Bladder microvascular endothelial cell (primary cell): ENCODE data around the gene DAZAP1. TPM values are rescaled to one million over a fixed set of nuclear protein-coding genes. Genes with fewer than 3 reads are reported as not detected.

Source experiments
- total RNA-seq: library from RNA; depleted of rRNA; stranded (reverse); fragments of >200 nt; gene quantifications from 2 replicates; pipeline ENCODE4 v1.2.3, GENCODE V29; 2014

DAZAP1 gene
- total RNA-seq = 61.4 and 81.4 TPM in 2 replicates

GRCh38 chr19:1407528-1408299, at the start of gene DAZAP1:
TSS of gene DAZAP1 (plus strand) at chr19:1407586. CDS start at chr19:1407774, 188 bp downstream.

GRCh38 chr19:1383312-1384084, 23.9 kb upstream of the DAZAP1 start, which contains the start of gene NDUFS7:
TSS of gene NDUFS7 (plus strand) at chr19:1383907. CDS start at chr19:1383927, 20 bp downstream.

GRCh38 chr19:1401138-1401888, 6.1 kb upstream of the DAZAP1 start, which contains the start of gene GAMT:
TSS of gene GAMT (minus strand) at chr19:1401542. CDS start at chr19:1401476, 66 bp downstream.

GRCh38 chr19:1438035-1438932, 30.9 kb downstream of the DAZAP1 start, which contains the start of gene RPS15:
TSS of gene RPS15 (plus strand) at chr19:1438396. CDS start at chr19:1438426, 30 bp downstream.

GRCh38 chr19:1449467-1450442, 42.4 kb downstream of the DAZAP1 start, which contains the start of gene APC2:
TSS of gene APC2 (plus strand) at chr19:1450121. CDS start at chr19:1453002, 2,881 bp downstream.

GRCh38 chr19:1478934-1479707, 71.7 kb downstream of the DAZAP1 start, which contains the start of gene C19orf25:
TSS of gene C19orf25 (minus strand) at chr19:1479215. CDS start at chr19:1478903, 312 bp downstream.

Other genes starting within 250 kb of the DAZAP1 start
- 29.0 and 60.5 TPM in 2 replicates for gene SBNO2, start 233.3 kb upstream of the DAZAP1 start, total RNA-seq
- gene STK11, start 201.8 kb upstream of the DAZAP1 start, total RNA-seq = 87.0 and 87.3 TPM in 2 replicates
- gene CBARP, start 169.6 kb upstream of the DAZAP1 start, total RNA-seq = 0.81 and 3.0 TPM in 2 replicates
- gene ATP5F1D, start 165.8 kb upstream of the DAZAP1 start, total RNA-seq = 31.1 and 39.6 TPM in 2 replicates
- 9.9 and 15.6 TPM in 2 replicates for gene MIDN, start 159.0 kb upstream of the DAZAP1 start, total RNA-seq
- gene CIRBP, start 138.3 kb upstream of the DAZAP1 start, total RNA-seq = 65.4 and 95.7 TPM in 2 replicates
- 13.4 and 18.3 TPM in 2 replicates for gene FAM174C, start 132.1 kb upstream of the DAZAP1 start, total RNA-seq
- 0.19 TPM in 1 of 2 replicates, not detected in the other for gene EFNA2, start 121.7 kb upstream of the DAZAP1 start, total RNA-seq
- 60.6 and 68.3 TPM in 2 replicates for gene NDUFS7, start 23.7 kb upstream of the DAZAP1 start, total RNA-seq
- 10.0 and 11.2 TPM in 2 replicates for gene GAMT, start 6.0 kb upstream of the DAZAP1 start, total RNA-seq
- 323 and 507 TPM in 2 replicates for gene RPS15, start 30.8 kb downstream of the DAZAP1 start, total RNA-seq
- gene APC2, start 42.5 kb downstream of the DAZAP1 start, total RNA-seq = under 0.01 and 0.06 TPM in 2 replicates
- 12.3 and 21.6 TPM in 2 replicates for gene C19orf25, start 71.6 kb downstream of the DAZAP1 start, total RNA-seq
- gene PCSK4, start 82.8 kb downstream of the DAZAP1 start, total RNA-seq = 0.32 and 1.4 TPM in 2 replicates
- 0.38 and 1.5 TPM in 2 replicates for gene REEP6, start 83.6 kb downstream of the DAZAP1 start, total RNA-seq
- gene ADAMTSL5, start 105.4 kb downstream of the DAZAP1 start, total RNA-seq = 0.06 TPM in 1 of 2 replicates, not detected in the other
- gene PLK5, start 116.5 kb downstream of the DAZAP1 start, total RNA-seq = not detected in 2 replicates
- gene MEX3D, start 160.7 kb downstream of the DAZAP1 start, total RNA-seq = 52.5 and 71.4 TPM in 2 replicates
- 81.1 and 156 TPM in 2 replicates for gene MBD3, start 185.3 kb downstream of the DAZAP1 start, total RNA-seq
- 78.5 and 110 TPM in 2 replicates for gene UQCR11, start 197.9 kb downstream of the DAZAP1 start, total RNA-seq
- 65.6 and 123 TPM in 2 replicates for gene TCF3, start 245.0 kb downstream of the DAZAP1 start, total RNA-seq